H1 (cell line): ENCODE results near the gene SCRN1. TPM values are rescaled to one million over a fixed set of nuclear protein-coding genes. Genes with fewer than 3 reads are reported as not detected.

Experiments used
- CTCF ChIA-PET: fragments of 300-600 bp; sonication (Branson Sonifier 250); formaldehyde crosslinking; loops from one replicate; lab custom pipeline; 2021; ENCODE audit not compliant: partially characterized antibody; lab: Charles Lee
- POLR2A ChIA-PET: fragments of 300-600 bp; sonication (Branson Sonifier 250); formaldehyde crosslinking; loops from one replicate; lab custom pipeline; 2021; ENCODE audit warnings: inconsistent platforms; ENCODE audit not compliant: partially characterized antibody; lab: Charles Lee
- DNase-seq, 2 experiments: peaks; one replicate each; pipeline versions ENCODE4 v3.0.0 to v3.0.0-alpha.2; 2010 to 2022; ENCODE audit warnings: low spot score in 2 of 2, low read depth in 1 of 2, mixed read lengths in 1 of 2
- FAIRE-seq: peaks from 2 replicates; lab custom pipeline; 2011; peaks lifted over from hg19 to GRCh38; lab: Jason Lieb, UNC
- H2AFZ ChIP-seq: 2 replicates; pipeline ENCODE4 v1.8.1; 2012; ENCODE audit warnings: low read length, inconsistent platforms
- H2AK5ac ChIP-seq: 2 replicates; pipeline ENCODE4 v1.6.1; 2013; ENCODE audit warnings: low read depth, low read length
- H2BK120ac ChIP-seq: replicated peaks from 2 replicates; pipeline ENCODE3; 2013; ENCODE audit warnings: low read depth, low read length, inconsistent platforms
- H2BK12ac ChIP-seq: 2 replicates; pipeline ENCODE4 v1.6.1; 2013; ENCODE audit warnings: low read depth, low read length
- H2BK15ac ChIP-seq: 2 replicates; pipeline ENCODE4 v1.6.1; 2013; ENCODE audit warnings: low read length
- H2BK20ac ChIP-seq: 2 replicates; pipeline ENCODE4 v1.6.1; 2013; ENCODE audit warnings: low read length
- H2BK5ac ChIP-seq: 2 replicates; pipeline ENCODE4 v1.6.1; 2013; ENCODE audit warnings: low read depth, low read length
- H3K14ac ChIP-seq: 2 replicates; pipeline ENCODE4 v1.6.1; 2013; ENCODE audit warnings: inconsistent platforms; ENCODE audit not compliant: insufficient read length
- H3K18ac ChIP-seq: 2 replicates; pipeline ENCODE4 v1.6.1; 2013; ENCODE audit warnings: low read length; ENCODE audit errors: extremely low read depth
- H3K23ac ChIP-seq: 2 replicates; pipeline ENCODE4 v1.6.1; 2013; ENCODE audit warnings: inconsistent platforms; ENCODE audit not compliant: insufficient read length
- H3K23me2 ChIP-seq: 2 replicates; pipeline ENCODE4 v1.6.1; 2013; ENCODE audit warnings: low read depth, low read length
- H3K27ac ChIP-seq: 2 replicates; pipeline ENCODE4 v1.6.1; 2011; ENCODE audit warnings: low read depth, low read length, inconsistent platforms
- H3K27me3 ChIP-seq, 4 experiments: replicated peaks in 1 of 4; 1 replicate in 1 of 4; 2 replicates in 3 of 4; pipeline versions ENCODE4 v1.6.1 to v1.8.1; 2011 to 2013; ENCODE audit warnings: low read length in 3 of 4, mild to moderate bottlenecking in 3 of 4, inconsistent platforms in 2 of 4, mixed read lengths in 2 of 4, moderate library complexity in 1 of 4; ENCODE audit not compliant: control insufficient read depth in 3 of 4, insufficient read depth in 3 of 4; ENCODE audit errors: extremely low read depth in 1 of 4
- H3K36me3 ChIP-seq, 4 experiments: 2 replicates each; pipeline versions ENCODE4 v1.6.1 to v1.8.1; 2011 to 2013; ENCODE audit warnings: mild to moderate bottlenecking in 4 of 4, low read length in 3 of 4, moderate library complexity in 2 of 4, control low read depth in 1 of 4, inconsistent platforms in 1 of 4; ENCODE audit not compliant: insufficient read depth in 4 of 4, control insufficient read depth in 2 of 4
- H3K4ac ChIP-seq: replicated peaks from 2 replicates; pipeline ENCODE3; 2013; ENCODE audit warnings: low read length, low read depth, mixed read lengths, inconsistent platforms; ENCODE audit not compliant: insufficient read length
- H3K4me1 ChIP-seq, 4 experiments: replicated peaks in 1 of 4; 1 replicate in 1 of 4; 2 replicates in 3 of 4; pipeline versions ENCODE4 v1.6.1 to v1.8.1; 2011 to 2013; ENCODE audit warnings: low read length in 3 of 4, inconsistent platforms in 2 of 4, mixed read lengths in 1 of 4; ENCODE audit not compliant: insufficient read depth in 4 of 4, control insufficient read depth in 3 of 4
- H3K4me2 ChIP-seq, 2 experiments: 2 replicates each; pipeline versions ENCODE4 v1.6.1 to v1.8.1; 2011 to 2013; ENCODE audit warnings: low read depth in 2 of 2, low read length in 2 of 2, control low read depth in 1 of 2, inconsistent platforms in 1 of 2, mild to moderate bottlenecking in 1 of 2; ENCODE audit not compliant: insufficient read depth in 1 of 2
- H3K4me3 ChIP-seq, 4 experiments: fragments of 200-600, 300-600 bp in 1 of 4; sonication (generic), shearing (Covaris generic), sonication (Bioruptor Twin) in 1 of 4; 2 replicates each; pipeline versions ENCODE4 v1.5.1 to v1.8.1; 2011 to 2016; ENCODE audit warnings: low read length in 4 of 4, low read depth in 3 of 4, control low read depth in 2 of 4, inconsistent platforms in 2 of 4, mild to moderate bottlenecking in 2 of 4, mixed read lengths in 1 of 4, moderate library complexity in 1 of 4; ENCODE audit not compliant: insufficient read depth in 2 of 4; ENCODE audit errors: extremely low read depth in 1 of 4
- H3K56ac ChIP-seq: replicated peaks from 2 replicates; pipeline ENCODE3; 2013; ENCODE audit warnings: low read depth, mild to moderate bottlenecking, mixed read lengths, low read length, inconsistent platforms; ENCODE audit not compliant: insufficient read length
- H3K79me1 ChIP-seq: 2 replicates; pipeline ENCODE4 v1.6.1; 2013; ENCODE audit warnings: low read depth, low read length, control low read depth
- H3K79me2 ChIP-seq, 2 experiments: 2 replicates each; pipeline versions ENCODE4 v1.6.1 to v1.8.1; 2012 to 2013; ENCODE audit warnings: low read length in 2 of 2, mild to moderate bottlenecking in 2 of 2, inconsistent platforms in 1 of 2; ENCODE audit not compliant: insufficient read depth in 2 of 2, control insufficient read depth in 1 of 2
- H3K9ac ChIP-seq, 4 experiments: replicated peaks in 1 of 4; 1 replicate in 1 of 4; 2 replicates in 3 of 4; pipeline versions ENCODE4 v1.6.1 to v1.8.1; 2011 to 2013; ENCODE audit warnings: low read depth in 3 of 4, low read length in 3 of 4, control low read depth in 2 of 4, mild to moderate bottlenecking in 2 of 4, moderate library complexity in 2 of 4, inconsistent platforms in 1 of 4; ENCODE audit errors: extremely low read depth in 1 of 4
- H3K9me3 ChIP-seq, 2 experiments: 2 replicates each; pipeline versions ENCODE4 v1.6.1 to v1.8.1; 2012 to 2013; ENCODE audit warnings: mild to moderate bottlenecking in 2 of 2, moderate library complexity in 2 of 2, control low read depth in 1 of 2, inconsistent platforms in 1 of 2, low read depth in 1 of 2, low read length in 1 of 2, mixed read lengths in 1 of 2; ENCODE audit not compliant: insufficient read depth in 2 of 2
- H4K20me1 ChIP-seq, 2 experiments: replicated peaks in 1 of 2; 2 replicates each; pipeline versions ENCODE3 to v1.8.1; 2011 to 2013; ENCODE audit warnings: inconsistent platforms in 2 of 2, low read length in 2 of 2, mild to moderate bottlenecking in 1 of 2; ENCODE audit not compliant: insufficient read depth in 2 of 2, control insufficient read depth in 1 of 2
- H4K5ac ChIP-seq: 2 replicates; pipeline ENCODE4 v1.6.1; 2013; ENCODE audit warnings: low read length, low read depth, mixed read lengths, inconsistent platforms; ENCODE audit not compliant: insufficient read length
- H4K8ac ChIP-seq: 2 replicates; pipeline ENCODE4 v1.8.0; 2013; ENCODE audit warnings: mild to moderate bottlenecking, moderate library complexity, low read length, inconsistent platforms; ENCODE audit not compliant: insufficient read depth; ENCODE audit errors: extremely low read depth
- H4K91ac ChIP-seq: replicated peaks from 2 replicates; pipeline ENCODE3; 2013; ENCODE audit warnings: low read length, mixed read lengths, inconsistent platforms; ENCODE audit not compliant: insufficient read length
- FOSL1 ChIP-seq: IDR thresholded peaks from 2 replicates; pipeline ENCODE4 v1.6.1; 2011; ENCODE audit warnings: mild to moderate bottlenecking, low read depth, low read length, moderate library complexity; ENCODE audit not compliant: insufficient read depth
- JUN ChIP-seq: IDR thresholded peaks from 2 replicates; pipeline ENCODE4 v1.6.1; 2011; ENCODE audit warnings: low read depth, mild to moderate bottlenecking, improper control_type of control experiment, low read length
- RAD21 ChIP-seq, 2 experiments: IDR thresholded peaks in 1 of 2; conservative IDR thresholded peaks in 1 of 2; 2 replicates each; pipeline ENCODE4 v1.6.1; 2011; ENCODE audit warnings: low read depth in 2 of 2, low read length in 2 of 2, improper control_type of control experiment in 1 of 2, inconsistent platforms in 1 of 2, mild to moderate bottlenecking in 1 of 2, moderate library complexity in 1 of 2
- RBBP5 ChIP-seq: IDR thresholded peaks from 2 replicates; pipeline ENCODE4 v1.7.1; 2012; ENCODE audit warnings: low read depth, mild to moderate bottlenecking, inconsistent platforms, low read length, moderate library complexity, borderline replicate concordance
- SP4 ChIP-seq: IDR thresholded peaks from 2 replicates; pipeline ENCODE4 v1.6.1; 2012; ENCODE audit warnings: low read length, inconsistent platforms
- TEAD4 ChIP-seq: IDR thresholded peaks from 2 replicates; pipeline ENCODE4 v1.6.1; 2012; ENCODE audit warnings: low read depth, low read length, inconsistent platforms, mixed read lengths
- WGBS, 2 experiments: shearing (Covaris generic) in 1 of 2; methylation state at CpG; one replicate each; pipeline versions ENCODE4 v1.1.6 to v1.1.7; 2013 to 2015; ENCODE audit warnings: low lambda C conversion rate in 2 of 2, mixed read lengths in 2 of 2, inconsistent platforms in 1 of 2, low coverage in 1 of 2, missing lambda C conversion rate in 1 of 2; ENCODE audit not compliant: insufficient replicate concordance in 2 of 2, insufficient coverage in 1 of 2, insufficient read length in 1 of 2; ENCODE audit errors: extremely low coverage in 1 of 2, missing lambda C conversion rate in 1 of 2; 5-methylcytosine and 5-hydroxymethylcytosine counted together
- polyA plus RNA-seq, 7 experiments: library from polyadenylated mRNA; depleted of rRNA in 3 of 7; stranded (reverse) in 5 of 7; unstranded in 2 of 7; fragments of >200 nt in 5 of 7; fragments of 200-250 nt in 2 of 7; gene quantifications; 1 replicate in 5 of 7; 2 replicates in 1 of 7; 4 replicates in 1 of 7; pipeline versions ENCODE4 v1.2.1 to v1.2.3, GENCODE V29; 2011 to 2013; ENCODE audit warnings: missing spikeins in 2 of 7, mixed read lengths in 2 of 7
- total RNA-seq: library from RNA; stranded (reverse); fragmentation: NEBNext Ultra II Directional; extraction: Animal tissue kit (Norgen Biotek cat#: 25700); gene quantifications from 2 replicates; pipeline ENCODE4 v1.2.1, GENCODE V29; 2021
- TF ChIP-seq, protein P1 (sequence below): IDR thresholded peaks from 2 replicates; pipeline ENCODE4 v1.6.1; 2012; ENCODE audit warnings: inconsistent platforms

Gene SCRN1
- total and polyA plus RNA-seq, 2 of the 8 experiments (the other 6 are each of a cell fraction or from before 2014, with no cell fraction given) = 36.0 to 75.8 TPM

DNA sequence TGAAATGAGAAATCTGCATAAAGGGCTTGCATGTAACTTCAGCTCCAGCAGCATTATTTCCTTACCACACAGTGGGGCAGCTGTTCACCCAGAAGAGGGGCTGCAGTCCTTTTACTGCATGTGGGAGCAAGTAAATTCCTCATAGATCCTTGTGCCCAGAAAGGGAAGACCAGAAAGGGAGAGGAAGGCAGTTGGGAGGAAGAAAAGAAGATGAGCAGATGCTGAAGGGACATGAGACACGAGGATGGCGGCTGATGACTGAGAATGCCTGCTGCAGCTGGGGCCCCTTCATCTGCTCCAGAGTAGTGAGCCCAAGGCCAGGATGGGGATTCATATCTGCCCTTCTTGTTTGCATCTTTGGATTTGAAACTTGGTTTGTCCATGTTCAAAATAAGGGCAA, 102.8 kb downstream of the SCRN1 start:
- Histone ChIP-seq H2AFZ (no peak overlapping the region), H3K4me3 (no peak overlapping the region), H3K14ac (no peak overlapping the region), H3K9ac (no peak overlapping the region), H3K9me3 (no peaks in the 10 kb centered on the region), H2BK20ac (no peak overlapping the region), H4K20me1 (peaks cover 0 to 1% of the 10 kb centered on the region in 2 experiments), H3K36me3 (peaks cover 5 to 16% (median 12%) of the 10 kb centered on the region in 4 experiments; a peak in 7 of 8 replicates), H2BK120ac (no peak overlapping the region), H4K8ac (no peak overlapping the region), H4K91ac (no peak overlapping the region), H4K5ac (no peak overlapping the region), H3K4me1 (peaks cover 7 to 15% (median 14%) of the 10 kb centered on the region in 4 experiments), H2BK5ac (no peak overlapping the region), H3K18ac (no peak overlapping the region), H3K23me2 (peaks cover 10% of the 10 kb centered on the region), H3K27ac (no peak overlapping the region), H2BK15ac (no peak overlapping the region), H2AK5ac (no peak overlapping the region), H3K4ac (no peak overlapping the region), H3K27me3 (no peaks in the 10 kb centered on the region), H3K79me1 (no peaks in the 10 kb centered on the region; the same call in 1 of the 2 replicates), H3K23ac (no peak overlapping the region), H2BK12ac (no peak overlapping the region), H3K79me2 (0 out of 4 replicates have a peak, but pooled peaks cover 0 to 3% of the 10 kb centered on the region in 2 experiments), H3K4me2 (no peak overlapping the region), H3K56ac (no peak overlapping the region)
- ChIA-PET CTCF (interaction anchor here (0.5 to 1.6 kb wide), 3 partner anchors 30 to 44 kb away, joined by 3 to 4 read pairs (median 3); no protein-coding TSS in a partner anchor), POLR2A (no interaction called here)
- TF ChIP-seq SP4 (no peak), TEAD4 (no peak), JUN (no peak), RBBP5 (no peak), FOSL1 (no peak), RAD21 (IDR thresholded peaks at IDR 0.05 in 1 of 2, conservative IDR thresholded peaks at IDR 0.05 in 1 of 2; ENCODE audit: low read depth in 2 of 2, low read length in 2 of 2) (no peak)
- TF ChIP-seq, protein P1, sequence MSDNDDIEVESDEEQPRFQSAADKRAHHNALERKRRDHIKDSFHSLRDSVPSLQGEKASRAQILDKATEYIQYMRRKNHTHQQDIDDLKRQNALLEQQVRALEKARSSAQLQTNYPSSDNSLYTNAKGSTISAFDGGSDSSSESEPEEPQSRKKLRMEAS = no peak
- FAIRE-seq (no peak), DNase-seq (no peak)
- 89% methylated on average over 2 of the region's 2 CpGs; no CpG with 5 or more reads in 1 of the 2 experiments for WGBS, 2 experiments
